A549 (cell line): ENCODE measurements around the gene RIN1. TPM values are rescaled to one million over a fixed set of nuclear protein-coding genes. Genes with fewer than 3 reads are reported as not detected.
A peak's percentile ranks its signal among the peaks of the same experiment; 100 is the strongest.

ENCODE experiments used
- ATAC-seq, 2 experiments: fragments of 200-7000 bp in 1 of 2; fragments of >200 bp in 1 of 2; cut with Nextera tagmentation in 1 of 2; cut with Tn5 transposase in 1 of 2; 3 replicates each; pipeline versions ENCODE4 v1.8.0 to v1.9.1; 2018 to 2020; ENCODE audit warnings: mild to moderate bottlenecking in 1 of 2, moderate library complexity in 1 of 2
- CTCF ChIA-PET: fragments of 300-600 bp; sonication (Branson Sonifier 250); formaldehyde crosslinking; extraction: SDS; loops from one replicate; lab custom pipeline; 2021; ENCODE audit warnings: antibody characterized with exemption, inconsistent platforms; lab: Yijun Ruan, JAX
- POLR2A ChIA-PET: fragments of 350-600 bp; formaldehyde crosslinking; extraction: SDS; loops from one replicate; lab custom pipeline; 2021; ENCODE audit warnings: antibody characterized with exemption, inconsistent platforms; lab: Yijun Ruan, JAX
- DNase-seq, 2 experiments: peaks; one replicate each; pipeline versions ENCODE4 v3.0.0 to v3.0.0-alpha.2; 2011 to 2016; ENCODE audit warnings: low read depth in 1 of 2, low spot score in 1 of 2
- FAIRE-seq: peaks from 2 replicates; lab custom pipeline; 2011; peaks lifted over from hg19 to GRCh38; lab: Jason Lieb, UNC
- H3K27ac ChIP-seq, 2 experiments: fragments of >200 bp; sonication (Bioruptor Twin); formaldehyde crosslinking; 3 replicates each; pipeline ENCODE4 v1.5.1; 2016 to 2017
- H3K4me1 ChIP-seq: fragments of >200 bp; sonication (Bioruptor Twin); formaldehyde crosslinking; 3 replicates; pipeline ENCODE4 v1.6.1; 2016
- H3K4me2 ChIP-seq: fragments of >200 bp; sonication (Bioruptor Twin); formaldehyde crosslinking; 3 replicates; pipeline ENCODE4 v1.6.1; 2016
- H3K4me3 ChIP-seq: fragments of >200 bp; sonication (Bioruptor Twin); formaldehyde crosslinking; 3 replicates; pipeline ENCODE4 v1.5.1; 2016
- H3K9me3 ChIP-seq: fragments of >200 bp; sonication (Bioruptor Twin); formaldehyde crosslinking; 3 replicates; pipeline ENCODE4 v1.6.1; 2016
- CBX8 ChIP-seq: fragments of 200-600 bp; sonication (generic); IDR thresholded peaks from 2 replicates; pipeline ENCODE4 v1.6.1; 2016
- CHD2 ChIP-seq: fragments of 150-350 bp; IDR thresholded peaks from 2 replicates; pipeline ENCODE4 v1.6.1; 2014; ENCODE audit warnings: low read length; ENCODE audit not compliant: partially characterized antibody
- CHD4 ChIP-seq: fragments of 200-600 bp; sonication (generic); IDR thresholded peaks from 2 replicates; pipeline ENCODE4 v1.6.1; 2016; ENCODE audit warnings: antibody characterized with exemption, mild to moderate bottlenecking, borderline replicate concordance
- ESRRA ChIP-seq: fragments of 150-350 bp; IDR thresholded peaks from 2 replicates; pipeline ENCODE4 v1.6.1; 2014; ENCODE audit warnings: mild to moderate bottlenecking, low read length, borderline replicate concordance
- FOSB ChIP-seq: fragments of 250-450 bp; sonication (Bioruptor Pico); IDR thresholded peaks from 2 replicates; pipeline ENCODE4 v1.5.0; 2020; ENCODE audit warnings: mild to moderate bottlenecking, moderate library complexity
- FOXS1 ChIP-seq: fragments of 250-450 bp; sonication (Bioruptor Pico); IDR thresholded peaks from 2 replicates; pipeline ENCODE4 v1.5.0; 2020; ENCODE audit warnings: mild to moderate bottlenecking, moderate library complexity
- HEYL ChIP-seq: fragments of 250-450 bp; sonication (Bioruptor Pico); IDR thresholded peaks from 2 replicates; pipeline ENCODE4 v1.8.0; 2021; ENCODE audit warnings: mild to moderate bottlenecking, moderate library complexity
- HOXB13 ChIP-seq: fragments of 250-450 bp; sonication (Bioruptor Pico); IDR thresholded peaks from 2 replicates; pipeline ENCODE4 v1.5.0; 2020; ENCODE audit warnings: low read depth, mild to moderate bottlenecking, moderate library complexity
- HOXB5 ChIP-seq: fragments of 250-450 bp; sonication (Bioruptor Pico); IDR thresholded peaks from 2 replicates; pipeline ENCODE4 v1.5.0; 2020; ENCODE audit warnings: mild to moderate bottlenecking, moderate library complexity
- JUN ChIP-seq, 2 experiments: fragments of >200 bp; sonication (Bioruptor Twin); formaldehyde crosslinking; IDR thresholded peaks; 2 replicates in 1 of 2; 3 replicates in 1 of 2; pipeline ENCODE4 v1.6.1; 2016 to 2017
- KDM1A ChIP-seq: fragments of 200-600 bp; sonication (generic); IDR thresholded peaks from 2 replicates; pipeline ENCODE4 v1.6.1; 2016; ENCODE audit warnings: low read depth, mild to moderate bottlenecking
- MAZ ChIP-seq: fragments of 150-350 bp; IDR thresholded peaks from 2 replicates; pipeline ENCODE4 v1.6.1; 2014; ENCODE audit warnings: antibody characterized with exemption, low read depth, low read length, borderline replicate concordance
- MYC ChIP-seq: IDR thresholded peaks from 2 replicates; pipeline ENCODE4 v1.6.1; 2012; ENCODE audit warnings: mild to moderate bottlenecking, inconsistent platforms, low read length, improper control_type of control experiment, borderline replicate concordance
- NFE2L2 ChIP-seq: fragments of 150-350 bp; conservative IDR thresholded peaks from 2 replicates; pipeline ENCODE4 v1.6.1; 2014; ENCODE audit warnings: low read length
- PHF8 ChIP-seq: fragments of 200-600 bp; sonication (generic); IDR thresholded peaks from 2 replicates; pipeline ENCODE4 v1.6.1; 2016; ENCODE audit warnings: low read depth, mild to moderate bottlenecking, antibody characterized with exemption, moderate library complexity, borderline replicate concordance
- POLR2A ChIP-seq: IDR thresholded peaks from 2 replicates; pipeline ENCODE4 v1.6.1; 2012; ENCODE audit warnings: mild to moderate bottlenecking, low read length
- POLR2AphosphoS2 ChIP-seq: conservative IDR thresholded peaks from 2 replicates; pipeline ENCODE4 v1.6.1; 2012; ENCODE audit warnings: low read length, improper control_type of control experiment, inconsistent platforms
- RCOR1 ChIP-seq: fragments of 150-350 bp; IDR thresholded peaks from 2 replicates; pipeline ENCODE4 v1.6.1; 2014; ENCODE audit warnings: antibody characterized with exemption, low read length, low read depth
- RNF2 ChIP-seq: fragments of 200-600 bp; sonication (generic); IDR thresholded peaks from 2 replicates; pipeline ENCODE4 v1.6.1; 2016; ENCODE audit warnings: low read depth, mild to moderate bottlenecking, antibody characterized with exemption, moderate library complexity, borderline replicate concordance
- SREBF2 ChIP-seq: fragments of 450-650 bp; IDR thresholded peaks from 2 replicates; pipeline ENCODE4 v1.6.1; 2014; ENCODE audit warnings: mild to moderate bottlenecking, moderate library complexity
- TFCP2L1 ChIP-seq: fragments of 250-450 bp; sonication (Bioruptor Pico); IDR thresholded peaks from 2 replicates; pipeline ENCODE4 v1.5.0; 2021; ENCODE audit warnings: mild to moderate bottlenecking
- TP53 ChIP-seq: fragments of 250-450 bp; sonication (Bioruptor Pico); IDR thresholded peaks from 2 replicates; pipeline ENCODE4 v1.5.0; 2021; ENCODE audit warnings: mild to moderate bottlenecking, moderate library complexity
- ZC3H11A ChIP-seq: fragments of 450-650 bp; IDR thresholded peaks from 2 replicates; pipeline ENCODE4 v1.6.1; 2014; ENCODE audit warnings: antibody characterized with exemption, mild to moderate bottlenecking
- ZSCAN20 ChIP-seq: fragments of 250-450 bp; sonication (Bioruptor Pico); IDR thresholded peaks from 2 replicates; pipeline ENCODE4 v1.8.0; 2022; ENCODE audit warnings: mild to moderate bottlenecking, moderate library complexity
- WGBS: methylation state at CpG from one replicate; pipeline ENCODE4 v1.1.6; 2017; ENCODE audit errors: missing lambda C conversion rate; 5-methylcytosine and 5-hydroxymethylcytosine counted together
- polyA plus RNA-seq, 4 experiments: library from polyadenylated mRNA; depleted of rRNA in 3 of 4; stranded (reverse); fragments of >200 nt; fragmentation: RNase III in 1 of 4; extraction: RNeasy Plus Mini Kit Qiagen cat#74134 plus additional on column Dnase treatment in 1 of 4; gene quantifications; 2 replicates in 3 of 4; 3 replicates in 1 of 4; pipeline ENCODE4 v1.2.3, GENCODE V29; 2011 to 2017
- TF ChIP-seq, protein P1 (sequence below): fragments of 250-450 bp; sonication (Bioruptor Pico); IDR thresholded peaks from 2 replicates; pipeline ENCODE4 v1.5.0; 2021; ENCODE audit warnings: mild to moderate bottlenecking, moderate library complexity, borderline replicate concordance
- TF ChIP-seq, protein P2 (sequence below): IDR thresholded peaks from 2 replicates; pipeline ENCODE4 v1.6.1; 2012
- TF ChIP-seq, protein P3 (sequence below): IDR thresholded peaks from 2 replicates; pipeline ENCODE4 v1.6.1; 2012; ENCODE audit warnings: low read depth, borderline replicate concordance
- TF ChIP-seq, protein P4 (sequence below): fragments of 250-450 bp; sonication (Bioruptor Pico); IDR thresholded peaks from 2 replicates; pipeline ENCODE4 v1.5.0; 2020; ENCODE audit warnings: low read depth, mild to moderate bottlenecking, moderate library complexity

RIN1 gene
- polyA plus RNA-seq, 2 of the 4 experiments (the other 2 are of a cell fraction): 2.0 to 9.3 TPM

DNA sequence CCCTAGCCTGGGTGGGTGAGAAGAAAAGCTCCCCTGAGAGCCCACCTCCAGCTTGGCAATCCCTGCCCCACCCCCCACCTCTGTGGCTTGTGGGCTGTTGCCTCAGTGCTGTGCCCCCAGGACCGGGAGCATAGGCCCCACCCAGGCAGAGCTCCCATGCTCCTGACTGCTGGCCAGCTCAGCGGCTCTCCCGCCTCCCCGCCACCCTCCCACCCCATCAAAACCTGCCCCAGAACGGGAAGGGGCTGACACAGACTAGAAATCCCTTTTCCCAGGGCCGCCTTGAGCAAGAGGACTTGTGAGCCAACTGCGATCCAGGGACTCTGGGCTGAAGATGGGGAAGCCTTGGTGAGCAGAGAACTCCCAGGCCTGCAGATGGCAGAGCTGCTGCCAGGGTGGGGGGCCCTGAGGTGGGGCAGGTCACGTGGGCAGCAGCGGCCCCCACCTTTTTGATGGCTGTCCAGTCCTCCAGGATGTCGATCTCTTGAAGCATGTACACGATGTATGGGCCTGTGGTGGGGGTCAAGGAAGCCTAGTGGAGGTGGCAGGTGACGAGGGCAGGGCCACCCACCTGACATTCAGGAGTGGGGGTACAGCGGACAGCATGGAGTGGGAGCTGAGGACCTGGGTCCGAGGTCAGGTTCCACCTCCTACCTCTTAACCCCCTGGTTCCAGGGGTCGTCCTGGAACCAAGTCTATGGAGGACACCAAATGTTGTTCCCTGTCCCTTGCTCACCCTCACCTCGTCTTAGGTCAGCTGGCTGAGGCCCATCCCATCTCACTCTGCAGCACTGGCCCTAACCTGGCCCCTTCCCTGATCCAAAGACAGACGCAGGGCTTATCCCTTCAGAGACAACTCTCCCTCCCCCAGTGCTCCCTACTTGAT, 2.3 kb upstream of the RIN1 start:
- H3K9me3 ChIP-seq: no peaks in the 10 kb centered on the region
- no peak overlapping the region for H3K4me2 ChIP-seq
- DNase-seq (no peak), FAIRE-seq (no peak), ATAC-seq (no peak)
- ChIA-PET CTCF (interaction anchor here (0.7 to 4.2 kb wide), 8 partner anchors 8 to 78 kb away, joined by 3 to 44 read pairs (median 5); partner anchors contain the start of gene YIF1A), POLR2A (interaction anchor here (0.8 kb wide), 1 partner anchor 26 kb away, joined by 3 read pairs; no protein-coding TSS in a partner anchor)
- peaks cover 31% of the 10 kb centered on the region for H3K4me1 ChIP-seq
- no peak overlapping the region for H3K4me3 ChIP-seq
- WGBS: 87% methylated on average over 13 of the region's 17 CpGs
- no peak for TF ChIP-seq NFE2L2
- no peak for TF ChIP-seq RCOR1
- no peak for TF ChIP-seq MAZ
- TF ChIP-seq FOXS1 (CRISPR knock-in tag): no peak
- TF ChIP-seq RNF2: no peak
- TF ChIP-seq ZC3H11A: no peak
- no peak for TF ChIP-seq HOXB5 (CRISPR knock-in tag)
- TF ChIP-seq, protein P1, sequence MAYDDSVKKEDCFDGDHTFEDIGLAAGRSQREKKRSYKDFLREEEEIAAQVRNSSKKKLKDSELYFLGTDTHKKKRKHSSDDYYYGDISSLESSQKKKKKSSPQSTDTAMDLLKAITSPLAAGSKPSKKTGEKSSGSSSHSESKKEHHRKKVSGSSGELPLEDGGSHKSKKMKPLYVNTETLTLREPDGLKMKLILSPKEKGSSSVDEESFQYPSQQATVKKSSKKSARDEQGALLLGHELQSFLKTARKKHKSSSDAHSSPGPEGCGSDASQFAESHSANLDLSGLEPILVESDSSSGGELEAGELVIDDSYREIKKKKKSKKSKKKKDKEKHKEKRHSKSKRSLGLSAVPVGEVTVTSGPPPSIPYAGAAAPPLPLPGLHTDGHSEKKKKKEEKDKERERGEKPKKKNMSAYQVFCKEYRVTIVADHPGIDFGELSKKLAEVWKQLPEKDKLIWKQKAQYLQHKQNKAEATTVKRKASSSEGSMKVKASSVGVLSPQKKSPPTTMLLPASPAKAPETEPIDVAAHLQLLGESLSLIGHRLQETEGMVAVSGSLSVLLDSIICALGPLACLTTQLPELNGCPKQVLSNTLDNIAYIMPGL: no peak
- TF ChIP-seq PHF8: no peak
- no peak for TF ChIP-seq CBX8
- TF ChIP-seq JUN (IDR thresholded peaks at IDR 0.05): no peak
- no peak for TF ChIP-seq MYC
- TF ChIP-seq POLR2AphosphoS2: no peak
- TF ChIP-seq CHD4: no peak
- no peak for TF ChIP-seq HEYL (CRISPR knock-in tag)
- no peak for TF ChIP-seq TP53 (CRISPR knock-in tag)
- TF ChIP-seq, protein P2, sequence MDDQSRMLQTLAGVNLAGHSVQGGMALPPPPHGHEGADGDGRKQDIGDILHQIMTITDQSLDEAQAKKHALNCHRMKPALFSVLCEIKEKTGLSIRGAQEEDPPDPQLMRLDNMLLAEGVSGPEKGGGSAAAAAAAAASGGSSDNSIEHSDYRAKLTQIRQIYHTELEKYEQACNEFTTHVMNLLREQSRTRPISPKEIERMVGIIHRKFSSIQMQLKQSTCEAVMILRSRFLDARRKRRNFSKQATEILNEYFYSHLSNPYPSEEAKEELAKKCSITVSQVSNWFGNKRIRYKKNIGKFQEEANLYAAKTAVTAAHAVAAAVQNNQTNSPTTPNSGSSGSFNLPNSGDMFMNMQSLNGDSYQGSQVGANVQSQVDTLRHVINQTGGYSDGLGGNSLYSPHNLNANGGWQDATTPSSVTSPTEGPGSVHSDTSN: no peak
- TF ChIP-seq ZSCAN20 (CRISPR knock-in tag): no peak
- no peak for TF ChIP-seq FOSB (CRISPR knock-in tag)
- H3K27ac ChIP-seq: peak overlapping the region in 1 of 2 experiments; percentile 97; a peak in 3 of 6 replicates

DNA sequence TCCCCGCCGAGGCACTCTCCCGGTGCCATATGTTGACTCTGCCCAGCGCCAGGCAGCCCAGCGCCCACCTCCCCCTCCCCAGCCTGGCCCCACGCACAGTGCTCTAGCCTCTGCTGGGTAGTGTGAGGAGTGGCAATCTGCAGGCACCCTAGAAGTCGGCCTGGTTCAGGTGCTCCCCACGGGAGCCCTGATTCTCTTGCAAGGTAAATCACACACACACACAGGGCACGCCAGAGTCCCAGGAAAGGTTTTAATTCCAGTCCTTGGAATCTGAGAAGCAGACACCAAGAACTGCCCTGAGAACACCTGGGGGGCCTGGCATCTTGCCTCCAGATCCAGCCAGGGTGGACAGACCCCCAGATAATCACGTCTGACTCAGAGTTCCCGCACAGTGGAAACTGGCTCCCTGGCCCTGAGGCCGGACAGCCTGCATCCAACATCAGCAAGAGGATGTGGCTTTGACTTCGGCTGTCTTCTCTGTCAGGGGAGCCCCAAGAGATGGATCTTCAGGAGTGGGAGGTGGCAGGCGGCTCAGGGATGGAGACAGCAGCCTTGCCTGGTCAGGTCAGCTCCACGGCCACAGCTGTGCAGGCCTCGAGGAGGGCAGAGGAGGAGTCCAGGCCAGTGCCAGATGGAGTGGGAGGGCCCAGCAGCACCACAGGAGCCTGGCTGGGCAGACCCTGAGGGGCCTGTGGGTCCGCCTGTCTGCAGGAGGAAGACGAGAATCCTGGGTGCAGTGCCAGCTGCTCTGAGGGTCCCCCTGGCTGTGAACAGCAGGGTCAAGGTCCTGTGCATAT, 1.1 kb upstream of the RIN1 start:
- peak overlapping the region; percentile 92 for H3K4me2 ChIP-seq
- ChIA-PET POLR2A (interaction anchor here (0.8 to 3.5 kb wide), 2 partner anchors 25 kb away, joined by 3 to 42 read pairs; no protein-coding TSS in a partner anchor), CTCF (interaction anchor here (0.7 to 8.7 kb wide), 9 partner anchors 7 to 79 kb away, joined by 3 to 247 read pairs (median 6); partner anchors contain the start of gene CD248)
- 56% methylated on average over 17 of the region's 18 CpGs for WGBS
- no peaks in the 10 kb centered on the region for H3K9me3 ChIP-seq
- TF ChIP-seq POLR2A (no peak), POLR2AphosphoS2 (no peak), HOXB13 (CRISPR knock-in tag) (no peak), CHD2 (no peak), SREBF2 (no peak), PHF8 (no peak), ZSCAN20 (CRISPR knock-in tag) (no peak), CBX8 (no peak), NFE2L2 (no peak), ESRRA (no peak), TFCP2L1 (CRISPR knock-in tag) (no peak), KDM1A (no peak), FOXS1 (CRISPR knock-in tag) (no peak)
- TF ChIP-seq, protein P3, sequence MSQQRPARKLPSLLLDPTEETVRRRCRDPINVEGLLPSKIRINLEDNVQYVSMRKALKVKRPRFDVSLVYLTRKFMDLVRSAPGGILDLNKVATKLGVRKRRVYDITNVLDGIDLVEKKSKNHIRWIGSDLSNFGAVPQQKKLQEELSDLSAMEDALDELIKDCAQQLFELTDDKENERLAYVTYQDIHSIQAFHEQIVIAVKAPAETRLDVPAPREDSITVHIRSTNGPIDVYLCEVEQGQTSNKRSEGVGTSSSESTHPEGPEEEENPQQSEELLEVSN: no peak
- TF ChIP-seq, protein P4, sequence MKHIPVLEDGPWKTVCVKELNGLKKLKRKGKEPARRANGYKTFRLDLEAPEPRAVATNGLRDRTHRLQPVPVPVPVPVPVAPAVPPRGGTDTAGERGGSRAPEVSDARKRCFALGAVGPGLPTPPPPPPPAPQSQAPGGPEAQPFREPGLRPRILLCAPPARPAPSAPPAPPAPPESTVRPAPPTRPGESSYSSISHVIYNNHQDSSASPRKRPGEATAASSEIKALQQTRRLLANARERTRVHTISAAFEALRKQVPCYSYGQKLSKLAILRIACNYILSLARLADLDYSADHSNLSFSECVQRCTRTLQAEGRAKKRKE (CRISPR knock-in tag): no peak
- FAIRE-seq (no peak), ATAC-seq (no peak), DNase-seq (no peak)
- H3K4me3 ChIP-seq: no peak overlapping the region
- peak overlapping the region; percentile 83 to 97 for H3K27ac ChIP-seq
- H3K4me1 ChIP-seq: peaks cover 26% of the 10 kb centered on the region
